Measurements from ENCODE around the gene ADISSP. TPM values are rescaled to one million over a fixed set of nuclear protein-coding genes. Genes with fewer than 3 reads are reported as not detected.
A peak's percentile ranks its signal among the peaks of the same experiment; 100 is the strongest.

Gene ADISSP
- polyA plus RNA-seq, 3 donors, result 59.6 to 78.5 (median 68.5) TPM

- H3K4me3 Mint-ChIP-seq, result no peak overlapping the region
- Histone ChIP-seq H3K9ac (ENCODE audit: insufficient read depth, low read length, poor library complexity, severe bottlenecking) (no peak overlapping the region), H3K9me3 (replicated peaks in 1 of 2; ENCODE audit: control insufficient read depth in 1 of 2, insufficient read depth in 1 of 2, low read length in 2 of 2) (no peaks in the 10 kb centered on the region), H3K79me2 (ENCODE audit: insufficient read depth, low read length) (peaks cover 81% of the 10 kb centered on the region), H3K27ac (ENCODE audit: low read depth in 1 of 2, low read length in 2 of 2) (peak overlapping the region in 1 of 2 donors; percentile 67), H3K4me1 (ENCODE audit: control insufficient read depth in 1 of 2, insufficient read depth in 2 of 2, low read length in 2 of 2) (peaks cover 50 to 57% of the 10 kb centered on the region in 2 donors), H3K27me3 (ENCODE audit: control insufficient read depth in 2 of 2, insufficient read depth in 2 of 2, low read length in 2 of 2) (no peaks in the 10 kb centered on the region), H3K4me2 (replicated peaks; ENCODE audit: extremely low read depth, low read length, poor library complexity, severe bottlenecking) (no peak overlapping the region), H3K4me3 (replicated peaks in 1 of 3; ENCODE audit: low read depth in 2 of 3, low read length in 3 of 3) (no peak overlapping the region), H3K36me3 (replicated peaks in 1 of 2; ENCODE audit: control insufficient read depth in 1 of 2, insufficient read depth in 2 of 2, low read length in 2 of 2) (peaks cover 45 to 66% of the 10 kb centered on the region in 2 donors), H2AFZ (ENCODE audit: insufficient read depth, low read depth, low read length, poor library complexity, severe bottlenecking) (no peak overlapping the region), H4K20me1 (ENCODE audit: insufficient read depth, low read length) (peaks cover 34% of the 10 kb centered on the region)
- no peaks in the 10 kb centered on the region for H3K9me3 Mint-ChIP-seq
- peak overlapping the region in 6 of 7 donors; percentile 54 to 88 (median 78) for H3K27ac Mint-ChIP-seq
- H3K27me3 Mint-ChIP-seq (ENCODE audit: low read depth in 3 of 3), result peaks cover 0 to 6% (median 0%) of the 10 kb centered on the region in 3 donors
- peaks cover 69% of the 10 kb centered on the region for H3K4me1 Mint-ChIP-seq
- no peak for TF ChIP-seq CTCF (IDR thresholded peaks at IDR 0.05)
- no peak for DNase-seq
- intact Hi-C loops (cut with micrococcal nuclease), result loop anchor here (10.0 kb wide), 2 partner anchors 55 to 65 kb away; partner anchors contain the start of gene AP5S1 (in 1 of the 2)
- WGBS (ENCODE audit: insufficient coverage), result 98% methylated on average over 6 of the region's 11 CpGs
- peaks cover 51 to 65% of the 10 kb centered on the region in 2 donors for H3K36me3 Mint-ChIP-seq
Observed at GRCh38 chr20:3759884-3760283, 7.7 kb downstream of the ADISSP start.

GRCh38 chr20:3759316-3759823, 8.2 kb downstream of the ADISSP start:
- Histone ChIP-seq H3K27ac (ENCODE audit: low read depth in 1 of 2, low read length in 2 of 2) (peak overlapping the region; percentile 1 to 67), H3K36me3 (replicated peaks in 1 of 2; ENCODE audit: control insufficient read depth in 1 of 2, insufficient read depth in 2 of 2, low read length in 2 of 2) (peaks cover 50 to 72% of the 10 kb centered on the region in 2 donors), H3K79me2 (ENCODE audit: insufficient read depth, low read length) (peaks cover 80% of the 10 kb centered on the region), H3K9ac (ENCODE audit: insufficient read depth, low read length, poor library complexity, severe bottlenecking) (peak overlapping the region; percentile 1), H3K4me2 (replicated peaks; ENCODE audit: extremely low read depth, low read length, poor library complexity, severe bottlenecking) (no peak overlapping the region), H2AFZ (ENCODE audit: insufficient read depth, low read depth, low read length, poor library complexity, severe bottlenecking) (no peak overlapping the region), H3K4me3 (replicated peaks in 1 of 3; ENCODE audit: low read depth in 2 of 3, low read length in 3 of 3) (no peak overlapping the region), H3K4me1 (ENCODE audit: control insufficient read depth in 1 of 2, insufficient read depth in 2 of 2, low read length in 2 of 2) (peaks cover 45 to 52% of the 10 kb centered on the region in 2 donors), H4K20me1 (ENCODE audit: insufficient read depth, low read length) (peaks cover 34% of the 10 kb centered on the region), H3K27me3 (ENCODE audit: control insufficient read depth in 2 of 2, insufficient read depth in 2 of 2, low read length in 2 of 2) (no peaks in the 10 kb centered on the region), H3K9me3 (replicated peaks in 1 of 2; ENCODE audit: control insufficient read depth in 1 of 2, insufficient read depth in 1 of 2, low read length in 2 of 2) (no peaks in the 10 kb centered on the region)
- Mint-ChIP-seq H3K27ac (peak overlapping the region in 6 of 7 donors; percentile 70 to 88 (median 78)), H3K4me1 (peaks cover 64% of the 10 kb centered on the region), H3K27me3 (ENCODE audit: low read depth in 3 of 3) (peaks cover 0 to 6% (median 0%) of the 10 kb centered on the region in 3 donors), H3K4me3 (no peak overlapping the region), H3K9me3 (no peaks in the 10 kb centered on the region), H3K36me3 (peaks cover 56 to 70% of the 10 kb centered on the region in 2 donors)
- intact Hi-C loops (cut with micrococcal nuclease), result no loop called here
- DNase-seq, result no peak
- WGBS (ENCODE audit: insufficient coverage), result 90% methylated on average over 11 of the region's 11 CpGs
- no peak for TF ChIP-seq CTCF (IDR thresholded peaks at IDR 0.05)

All from CD14-positive monocyte (primary cell).